Neural cell (in vitro differentiated cells): ENCODE data around the gene SRD5A1. TPM values are rescaled to one million over a fixed set of nuclear protein-coding genes. Genes with fewer than 3 reads are reported as not detected.

Experiments used
- H2AFZ ChIP-seq: fragments of 200-600, 300-800 bp; sonication (generic), shearing (Covaris generic); 2 replicates; pipeline ENCODE4 v1.6.0; 2014; ENCODE audit warnings: low read depth, mild to moderate bottlenecking, antibody characterized with exemption, low read length, moderate library complexity
- H3F3A ChIP-seq: fragments of 200-600 bp; shearing (Covaris generic); 2 replicates; pipeline ENCODE4 v1.6.1; 2016; ENCODE audit warnings: mild to moderate bottlenecking, moderate library complexity, mixed read lengths, antibody characterized with exemption, low read length; ENCODE audit not compliant: insufficient read depth, poor library complexity, severe bottlenecking
- H3K27ac ChIP-seq: fragments of 200-600, 300-800 bp; sonication (generic), shearing (Covaris generic); 2 replicates; pipeline ENCODE4 v1.5.1; 2014; ENCODE audit warnings: mild to moderate bottlenecking, low read length, moderate library complexity
- H3K27me3 ChIP-seq: fragments of 300-800, 200-600 bp; sonication (generic), shearing (Covaris generic); 2 replicates; pipeline ENCODE4 v1.6.0; 2014; ENCODE audit warnings: mild to moderate bottlenecking, low read depth, low read length, moderate library complexity; ENCODE audit not compliant: insufficient read depth
- H3K36me3 ChIP-seq: fragments of 300-800, 200-600 bp; sonication (generic), shearing (Covaris generic); 2 replicates; pipeline ENCODE4 v1.5.1; 2014; ENCODE audit warnings: mild to moderate bottlenecking, antibody characterized with exemption, low read length, moderate library complexity; ENCODE audit not compliant: insufficient read depth
- H3K4me2 ChIP-seq: fragments of 300-800, 200-600 bp; sonication (generic), shearing (Covaris generic); 2 replicates; pipeline ENCODE4 v1.6.0; 2014; ENCODE audit warnings: mild to moderate bottlenecking, low read length
- H3K4me3 ChIP-seq: fragments of 300-800, 200-600 bp; sonication (generic), shearing (Covaris generic); 2 replicates; pipeline ENCODE4 v1.5.1; 2014; ENCODE audit warnings: mild to moderate bottlenecking, low read length, moderate library complexity
- H3K79me2 ChIP-seq: fragments of 200-600 bp; shearing (Covaris generic); replicated peaks from 2 replicates; pipeline ENCODE4 v1.6.0; 2014; ENCODE audit warnings: mild to moderate bottlenecking, low read length, moderate library complexity; ENCODE audit not compliant: insufficient read depth
- H3K9ac ChIP-seq: fragments of 300-800, 200-600 bp; sonication (generic), shearing (Covaris generic); 2 replicates; pipeline ENCODE4 v1.6.1; 2016; ENCODE audit warnings: mild to moderate bottlenecking, low read length, mixed read lengths
- H3K9me2 ChIP-seq: fragments of 200-600 bp; shearing (Covaris generic); 2 replicates; pipeline ENCODE4 v1.6.1; 2016; ENCODE audit warnings: mild to moderate bottlenecking, low read length, mixed read lengths; ENCODE audit not compliant: insufficient read depth
- H3K9me3 ChIP-seq: fragments of 200-600, 300-800 bp; sonication (generic), shearing (Covaris generic); 2 replicates; pipeline ENCODE4 v1.6.1; 2016; ENCODE audit warnings: mild to moderate bottlenecking, mixed run types, low read length, moderate library complexity, mixed read lengths
- H4K20me1 ChIP-seq: fragments of 200-600 bp; shearing (Covaris generic); 2 replicates; pipeline ENCODE4 v1.6.1; 2016; ENCODE audit warnings: mild to moderate bottlenecking, mixed run types; ENCODE audit not compliant: insufficient read depth
- CTCF ChIP-seq: fragments of 450-650 bp; IDR thresholded peaks from 2 replicates; pipeline ENCODE4 v1.5.1; 2014; ENCODE audit warnings: antibody characterized with exemption, mild to moderate bottlenecking, moderate library complexity; ENCODE audit not compliant: poor library complexity, severe bottlenecking
- EP300 ChIP-seq: fragments of 450-650 bp; conservative IDR thresholded peaks from 2 replicates; pipeline ENCODE4 v1.6.1; 2014; ENCODE audit warnings: antibody characterized with exemption, mild to moderate bottlenecking, moderate library complexity; ENCODE audit not compliant: poor library complexity, severe bottlenecking
- EZH2 ChIP-seq: fragments of 200-600, 300-800 bp; shearing (Covaris generic), sonication (generic); IDR thresholded peaks from 2 replicates; pipeline ENCODE4 v1.6.1; 2014; ENCODE audit warnings: antibody characterized with exemption, low read length, borderline replicate concordance, mild to moderate bottlenecking; ENCODE audit not compliant: insufficient read depth, poor library complexity, severe bottlenecking
- POLR2AphosphoS5 ChIP-seq: IDR thresholded peaks from 2 replicates; pipeline ENCODE4 v1.6.1; 2012
- RAD21 ChIP-seq: fragments of 450-650 bp; conservative IDR thresholded peaks from 2 replicates; pipeline ENCODE4 v1.6.1; 2014; ENCODE audit warnings: antibody characterized with exemption, mild to moderate bottlenecking, moderate library complexity
- REST ChIP-seq: IDR thresholded peaks from 2 replicates; pipeline ENCODE4 v1.6.1; 2012; ENCODE audit warnings: borderline replicate concordance
- SMC3 ChIP-seq: fragments of 450-650 bp; conservative IDR thresholded peaks from 2 replicates; pipeline ENCODE4 v1.6.1; 2014; ENCODE audit warnings: antibody characterized with exemption, mild to moderate bottlenecking, moderate library complexity; ENCODE audit not compliant: poor library complexity
- TAF1 ChIP-seq: IDR thresholded peaks from 2 replicates; pipeline ENCODE4 v1.6.1; 2012; ENCODE audit warnings: low read depth
- polyA plus RNA-seq: library from polyadenylated mRNA; depleted of rRNA; stranded (reverse); fragments of >200 nt; gene quantifications from 2 replicates; pipeline ENCODE4 v1.2.3, GENCODE V29; 2014

The SRD5A1 gene
- polyA plus RNA-seq, 1 donor from 2014 or later: 122 TPM

- peaks cover 12% of the 10 kb centered on the region for H3K79me2 ChIP-seq
- TF ChIP-seq EZH2 (no peak), CTCF (no peak), SMC3 (no peak), TAF1 (no peak)
- H3K9me2 ChIP-seq: no peaks in the 10 kb centered on the region
- H3K4me2 ChIP-seq: no peak overlapping the region
- H3K36me3 ChIP-seq: peaks cover 4% of the 10 kb centered on the region
- no peak overlapping the region for H3K4me3 ChIP-seq
- H3K9me3 ChIP-seq: no peaks in the 10 kb centered on the region
- no peak overlapping the region for H3K27ac ChIP-seq
- no peak overlapping the region for H2AFZ ChIP-seq
- no peak overlapping the region for H3K9ac ChIP-seq
- no peaks in the 10 kb centered on the region for H3F3A ChIP-seq
- no peaks in the 10 kb centered on the region for H3K27me3 ChIP-seq
- H4K20me1 ChIP-seq: no peaks in the 10 kb centered on the region
Measured at GRCh38 chr5:6623228-6623627, 10.0 kb upstream of the SRD5A1 start.

- Histone ChIP-seq H3K9me3 (no peaks in the 10 kb centered on the region), H3K9me2 (no peaks in the 10 kb centered on the region), H3K9ac (no peak overlapping the region), H3K36me3 (peaks cover 4% of the 10 kb centered on the region), H3K27ac (no peak overlapping the region), H3K79me2 (peaks cover 12% of the 10 kb centered on the region), H2AFZ (no peak overlapping the region), H4K20me1 (no peaks in the 10 kb centered on the region), H3K27me3 (no peaks in the 10 kb centered on the region), H3K4me3 (no peak overlapping the region), H3F3A (no peaks in the 10 kb centered on the region), H3K4me2 (no peak overlapping the region)
- TF ChIP-seq TAF1: no peak
- no peak for TF ChIP-seq CTCF
- TF ChIP-seq EP300: no peak
- no peak for TF ChIP-seq SMC3
- TF ChIP-seq REST: no peak
- no peak for TF ChIP-seq POLR2AphosphoS5
- no peak for TF ChIP-seq RAD21
Measured at GRCh38 chr5:6623941-6624340, 9.3 kb upstream of the SRD5A1 start.
